NT2/D1 (cell line): Measurements from ENCODE around the gene GP1BB.

Experiments used
- SUZ12 ChIP-seq: IDR thresholded peaks from 2 replicates; pipeline ENCODE4 v1.6.1; 2011; ENCODE audit not compliant: insufficient read length, insufficient read depth; ENCODE audit errors: extremely low read depth
- YY1 ChIP-seq: IDR thresholded peaks from 2 replicates; pipeline ENCODE4 v1.6.1; 2011; ENCODE audit not compliant: insufficient read length, insufficient read depth
- ZNF274 ChIP-seq: IDR thresholded peaks from 2 replicates; pipeline ENCODE4 v1.6.1; 2011; ENCODE audit warnings: mild to moderate bottlenecking, low read depth, low read length

- TF ChIP-seq YY1, result no peak
- TF ChIP-seq ZNF274, result no peak
- no peak for TF ChIP-seq SUZ12
These were observed 43.4 kb downstream of the GP1BB start for GRCh38 chr22:19766511-19767426.
